HUES6 (cell line): ENCODE measurements around the gene PERM1.
A peak's percentile ranks its signal among the peaks of the same experiment; 100 is the strongest.
"Not testable (repeated sequence)": the region's sequence is repeated elsewhere in the genome, so short reads cannot be mapped to it uniquely, and the experiment has no call there.

Source experiments
- H3K27ac ChIP-seq: 2 replicates; pipeline ENCODE4 v1.7.0; 2013; ENCODE audit warnings: low read depth, mild to moderate bottlenecking, low read length, inconsistent platforms
- H3K27me3 ChIP-seq: 2 replicates; pipeline ENCODE4 v1.6.1; 2013; ENCODE audit warnings: low read length; ENCODE audit not compliant: control insufficient read depth, insufficient read depth
- H3K36me3 ChIP-seq: 2 replicates; pipeline ENCODE4 v1.6.1; 2013; ENCODE audit warnings: low read length; ENCODE audit not compliant: control insufficient read depth, insufficient read depth
- H3K4me1 ChIP-seq: 2 replicates; pipeline ENCODE4 v1.6.1; 2013; ENCODE audit warnings: low read length; ENCODE audit not compliant: control insufficient read depth, insufficient read depth
- H3K4me3 ChIP-seq: 2 replicates; pipeline ENCODE4 v1.5.1; 2013; ENCODE audit warnings: low read depth, low read length
- H3K9ac ChIP-seq: one replicate; pipeline ENCODE4 v1.6.1; 2013; ENCODE audit warnings: mild to moderate bottlenecking, low read length
- H3K9me3 ChIP-seq: 2 replicates; pipeline ENCODE4 v1.6.1; 2013; ENCODE audit warnings: low read depth, low read length; ENCODE audit not compliant: control insufficient read depth, insufficient read depth

PERM1 gene

DNA sequence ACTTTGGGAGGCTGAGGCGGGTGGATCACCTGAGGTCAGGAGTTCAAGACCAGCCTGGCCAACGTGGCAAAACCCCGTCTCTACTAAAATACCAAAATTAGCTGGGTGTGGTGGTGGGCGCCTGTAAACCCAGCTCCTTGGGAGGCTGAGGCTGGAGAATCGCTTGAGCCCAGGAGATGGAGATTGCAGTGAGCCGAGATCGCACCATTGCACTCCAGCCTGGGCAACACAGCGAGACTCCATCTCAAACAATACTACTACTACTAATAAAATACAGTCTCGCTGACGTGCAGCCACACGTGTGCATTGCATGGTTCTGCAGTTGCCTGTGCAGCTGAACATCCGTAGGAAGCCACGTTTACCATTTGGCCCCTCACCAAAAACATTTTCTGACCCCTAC lies 35.1 kb downstream of the PERM1 start:
- H3K27ac ChIP-seq, H3K9ac ChIP-seq, H3K4me3 ChIP-seq, H3K4me1 ChIP-seq, H3K9me3 ChIP-seq: not testable (repeated sequence)
- peaks cover 18% of the 10 kb centered on the region for H3K27me3 ChIP-seq
- peaks cover 67% of the 10 kb centered on the region for H3K36me3 ChIP-seq

DNA sequence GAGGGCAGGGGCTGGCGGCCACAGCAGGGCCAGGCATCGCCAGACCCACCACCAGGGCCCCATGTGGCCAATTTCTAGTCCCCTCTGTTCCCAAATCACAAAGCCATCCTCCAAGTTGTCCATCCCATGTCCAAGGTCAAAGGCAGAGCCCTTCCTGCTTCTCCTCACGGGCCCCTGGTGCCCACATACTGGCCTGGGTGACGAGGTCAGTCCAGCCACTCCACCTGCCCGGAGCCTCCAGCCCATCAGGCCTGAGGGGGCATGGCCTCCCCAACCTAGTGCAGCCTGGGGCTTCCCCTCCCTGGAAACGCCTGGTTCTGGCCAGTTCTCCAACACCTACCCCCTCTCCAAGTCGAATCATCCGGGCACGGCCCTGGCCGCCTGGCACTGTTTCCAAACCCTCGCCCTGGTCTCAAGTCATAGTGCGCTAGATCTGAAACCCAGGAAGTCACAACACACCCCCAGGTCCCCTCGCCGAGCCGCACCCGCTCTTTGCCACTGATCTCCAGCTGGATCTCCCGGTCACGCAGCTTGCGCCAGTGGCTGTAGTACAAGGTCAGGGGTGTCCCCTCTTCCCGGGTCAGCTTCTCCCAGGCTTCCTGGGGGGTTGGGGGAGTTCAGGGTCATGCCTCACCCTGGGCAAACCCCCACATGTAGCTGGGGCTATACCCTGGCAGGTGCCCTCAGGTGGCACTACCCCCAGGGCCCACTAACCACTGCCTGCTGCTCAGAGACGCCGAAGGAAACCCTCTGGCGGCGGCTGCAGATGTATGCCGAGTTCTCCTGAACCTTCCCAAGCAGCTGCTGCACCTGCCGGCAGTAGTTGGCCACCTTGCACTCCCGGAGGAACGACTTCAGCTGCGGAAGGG lies 36.0 kb downstream of the PERM1 start:
- Histone ChIP-seq H3K36me3 (peaks cover 61% of the 10 kb centered on the region), H3K4me3 (no peak overlapping the region), H3K27ac (no peak overlapping the region), H3K4me1 (peaks cover 12% of the 10 kb centered on the region), H3K9me3 (no peaks in the 10 kb centered on the region), H3K27me3 (peaks cover 26% of the 10 kb centered on the region), H3K9ac (no peak overlapping the region)

DNA sequence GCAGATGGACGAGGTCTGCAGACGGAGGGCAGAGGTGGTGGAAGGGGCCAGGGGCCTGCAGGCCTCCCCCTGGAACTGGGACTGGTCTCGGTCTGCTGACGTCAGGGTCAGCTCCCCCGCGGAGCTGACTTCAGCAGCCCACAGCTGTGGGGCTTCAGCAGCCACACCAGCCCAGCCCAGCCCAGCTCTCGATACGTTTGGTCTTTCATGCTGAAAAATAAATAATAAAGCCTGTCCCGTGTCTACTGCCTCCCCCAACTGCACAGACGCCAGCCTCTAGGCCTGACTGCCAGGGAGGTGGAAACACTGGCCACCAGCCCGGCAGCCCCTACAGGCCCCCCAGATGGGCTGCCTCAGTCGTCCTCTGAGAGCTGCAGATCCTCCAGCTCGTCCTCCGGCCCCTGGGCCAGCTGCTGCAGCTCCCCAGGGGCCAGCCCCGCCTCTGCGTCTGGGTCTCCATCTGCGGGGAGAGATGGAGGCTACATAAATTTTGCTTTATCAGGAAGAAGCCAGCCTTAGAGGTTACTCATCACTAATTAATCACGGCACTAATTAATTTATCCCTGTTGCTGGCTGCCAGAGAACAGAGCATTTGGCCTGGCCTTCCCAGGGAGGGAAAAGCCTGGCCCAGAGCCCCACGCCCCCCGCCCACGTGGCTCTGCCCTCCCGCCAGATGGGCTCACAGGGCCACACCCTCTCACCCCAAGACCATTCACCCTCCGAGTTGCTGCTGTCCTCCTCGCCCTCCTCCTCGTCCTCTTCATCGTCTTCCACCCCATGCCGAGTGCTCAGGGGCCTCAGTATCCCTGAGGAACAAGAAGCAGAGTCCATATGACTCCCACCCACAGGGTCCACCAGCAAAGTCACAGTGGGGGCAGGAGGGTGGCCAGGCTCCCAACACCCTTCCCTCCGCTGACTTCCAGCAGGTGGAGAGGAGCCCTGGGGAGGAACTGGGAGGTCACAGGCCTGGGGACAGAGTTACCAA lies 37.3 kb downstream of the PERM1 start:
- Histone ChIP-seq H3K9me3 (no peaks in the 10 kb centered on the region), H3K4me1 (peaks cover 19% of the 10 kb centered on the region), H3K4me3 (no peak overlapping the region), H3K9ac (no peak overlapping the region), H3K27me3 (peaks cover 39% of the 10 kb centered on the region), H3K36me3 (peaks cover 48% of the 10 kb centered on the region), H3K27ac (no peak overlapping the region)

DNA sequence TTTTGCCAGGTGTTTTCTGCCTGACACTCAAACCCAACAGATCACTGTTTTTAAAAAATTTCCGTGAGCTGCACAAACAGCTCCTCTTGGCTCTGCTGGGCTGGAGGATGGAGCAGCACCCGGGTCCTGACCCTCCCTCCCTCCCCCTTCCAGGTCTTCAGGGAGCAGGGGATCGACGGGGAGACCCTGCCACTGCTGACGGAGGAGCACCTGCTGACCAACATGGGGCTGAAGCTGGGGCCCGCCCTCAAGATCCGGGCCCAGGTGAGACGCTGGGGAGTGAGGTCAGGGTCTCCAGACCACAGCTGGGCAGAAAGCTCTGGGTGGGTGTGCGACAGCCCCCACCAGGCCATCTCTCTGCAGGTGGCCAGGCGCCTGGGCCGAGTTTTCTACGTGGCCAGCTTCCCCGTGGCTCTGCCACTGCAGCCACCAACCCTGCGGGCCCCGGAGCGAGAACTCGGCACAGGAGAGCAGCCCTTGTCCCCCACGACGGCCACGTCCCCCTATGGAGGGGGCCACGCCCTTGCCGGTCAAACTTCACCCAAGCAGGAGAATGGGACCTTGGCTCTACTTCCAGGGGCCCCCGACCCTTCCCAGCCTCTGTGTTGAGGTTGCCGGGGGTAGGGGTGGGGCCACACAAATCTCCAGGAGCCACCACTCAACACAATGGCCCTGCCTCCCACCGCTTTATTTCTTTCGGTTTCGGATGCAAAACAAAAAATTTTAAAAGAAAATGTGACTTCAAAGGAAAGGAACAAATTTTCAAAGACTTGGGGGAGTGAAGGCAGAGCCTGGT lies 38.1 kb downstream of the PERM1 start:
- Histone ChIP-seq H3K4me3 (no peak overlapping the region), H3K36me3 (peaks cover 39% of the 10 kb centered on the region), H3K27me3 (peaks cover 48% of the 10 kb centered on the region)

DNA sequence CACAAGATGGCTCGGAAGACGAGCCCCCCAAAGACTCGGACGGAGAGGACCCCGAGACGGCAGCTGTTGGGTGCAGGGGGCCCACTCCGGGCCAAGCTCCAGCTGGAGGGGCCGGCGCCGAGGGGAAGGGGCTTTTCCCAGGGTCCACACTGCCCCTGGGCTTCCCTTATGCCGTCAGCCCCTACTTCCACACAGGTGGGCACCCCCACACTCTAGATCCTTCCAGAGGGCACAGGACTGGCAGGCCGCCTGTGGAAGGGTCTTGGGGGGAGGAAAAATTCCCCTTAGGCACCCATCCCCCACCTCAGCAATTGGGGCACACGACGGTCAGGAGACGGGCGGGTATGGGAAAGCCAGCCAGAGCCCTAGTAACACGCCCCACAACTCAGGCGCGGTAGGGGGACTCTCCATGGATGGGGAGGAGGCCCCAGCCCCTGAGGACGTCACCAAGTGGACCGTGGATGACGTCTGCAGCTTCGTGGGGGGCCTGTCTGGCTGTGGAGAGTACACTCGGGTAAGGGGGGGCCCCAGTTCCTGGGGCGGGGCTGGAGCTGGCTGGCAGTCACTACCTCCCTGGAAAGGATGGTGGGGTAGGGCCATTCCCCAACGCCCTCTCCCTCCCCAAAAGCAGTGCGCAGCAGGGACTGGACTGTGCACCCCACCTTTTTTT lies 38.9 kb downstream of the PERM1 start:
- H3K27ac ChIP-seq, result no peak overlapping the region
- H3K4me3 ChIP-seq, result peak overlapping the region; percentile 56
- no peak overlapping the region for H3K9ac ChIP-seq
- H3K4me1 ChIP-seq, result peaks cover 34% of the 10 kb centered on the region
- no peaks in the 10 kb centered on the region for H3K9me3 ChIP-seq
- peaks cover 55% of the 10 kb centered on the region for H3K27me3 ChIP-seq
- peaks cover 32% of the 10 kb centered on the region for H3K36me3 ChIP-seq

More for the DNA sequence above, 38.1 kb downstream of the PERM1 start:
- H3K9ac ChIP-seq, result no peak overlapping the region
- H3K9me3 ChIP-seq, result no peaks in the 10 kb centered on the region
- no peak overlapping the region for H3K27ac ChIP-seq
- H3K4me1 ChIP-seq, result peaks cover 26% of the 10 kb centered on the region

DNA sequence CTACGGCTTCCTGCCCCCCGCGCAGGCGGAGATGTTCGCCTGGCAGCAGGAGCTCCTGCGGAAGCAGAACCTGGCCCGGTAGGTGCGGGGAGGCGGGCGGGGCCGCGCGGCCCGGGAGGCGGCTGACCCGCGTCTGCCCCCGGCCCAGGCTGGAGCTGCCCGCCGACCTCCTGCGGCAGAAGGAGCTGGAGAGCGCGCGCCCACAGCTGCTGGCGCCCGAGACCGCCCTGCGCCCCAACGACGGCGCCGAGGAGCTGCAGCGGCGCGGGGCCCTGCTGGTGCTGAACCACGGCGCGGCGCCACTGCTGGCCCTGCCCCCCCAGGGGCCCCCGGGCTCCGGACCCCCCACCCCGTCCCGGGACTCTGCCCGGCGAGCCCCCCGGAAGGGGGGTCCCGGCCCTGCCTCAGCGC lies 39.5 kb downstream of the PERM1 start:
- peaks cover 26% of the 10 kb centered on the region for H3K36me3 ChIP-seq
- H3K4me3 ChIP-seq, result peak overlapping the region; percentile 56
- H3K27ac ChIP-seq, result no peak overlapping the region
- peaks cover 34% of the 10 kb centered on the region for H3K4me1 ChIP-seq
- no peaks in the 10 kb centered on the region for H3K9me3 ChIP-seq
- H3K9ac ChIP-seq, result no peak overlapping the region
- peaks cover 61% of the 10 kb centered on the region for H3K27me3 ChIP-seq

DNA sequence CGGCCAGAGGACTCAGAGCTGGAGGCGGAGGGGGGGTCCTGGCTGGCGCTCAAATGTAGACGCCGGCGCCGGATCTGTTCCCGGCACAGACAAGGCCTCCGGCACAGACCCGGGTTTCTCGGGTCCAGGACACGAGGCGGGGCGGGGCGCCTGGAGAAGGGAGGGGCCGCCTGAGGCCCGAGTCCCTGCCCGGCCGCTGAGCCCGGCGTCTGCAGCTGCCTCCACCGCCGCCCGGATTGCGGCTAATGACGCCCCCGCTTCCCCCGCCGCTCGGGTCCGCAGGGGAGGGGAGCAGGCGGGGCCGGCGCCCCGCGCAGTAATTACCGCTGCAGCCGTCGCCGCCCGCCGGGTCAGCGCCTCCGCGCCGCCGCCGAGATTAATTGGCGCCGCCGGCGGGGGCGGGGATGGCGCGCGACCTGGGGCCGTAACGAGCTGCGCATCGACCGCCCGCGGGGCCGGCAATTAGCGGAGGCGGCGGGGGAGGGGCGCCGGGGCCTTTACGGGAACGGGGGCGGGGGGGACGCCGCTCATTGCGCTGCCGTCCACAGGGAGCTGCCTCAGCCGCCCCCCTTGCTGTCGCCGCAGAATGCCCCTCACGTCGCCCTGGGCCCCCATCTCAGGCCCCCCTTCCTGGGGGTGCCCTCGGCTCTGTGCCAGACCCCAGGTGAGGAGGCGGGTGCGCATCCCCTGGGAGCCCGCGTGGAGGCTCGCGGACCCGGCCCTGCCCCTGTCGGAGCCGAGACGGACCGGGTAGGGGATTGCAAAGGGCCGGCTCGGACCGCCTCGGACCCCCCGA lies 40.1 kb downstream of the PERM1 start:
- H3K4me1 ChIP-seq, result peaks cover 36% of the 10 kb centered on the region
- H3K4me3 ChIP-seq, result peak overlapping the region; percentile 56
- H3K9ac ChIP-seq, result peak overlapping the region; percentile 82
- H3K36me3 ChIP-seq, result peaks cover 20% of the 10 kb centered on the region
- H3K27me3 ChIP-seq, result peaks cover 68% of the 10 kb centered on the region
- H3K9me3 ChIP-seq, result no peaks in the 10 kb centered on the region
- H3K27ac ChIP-seq, result no peak overlapping the region

DNA sequence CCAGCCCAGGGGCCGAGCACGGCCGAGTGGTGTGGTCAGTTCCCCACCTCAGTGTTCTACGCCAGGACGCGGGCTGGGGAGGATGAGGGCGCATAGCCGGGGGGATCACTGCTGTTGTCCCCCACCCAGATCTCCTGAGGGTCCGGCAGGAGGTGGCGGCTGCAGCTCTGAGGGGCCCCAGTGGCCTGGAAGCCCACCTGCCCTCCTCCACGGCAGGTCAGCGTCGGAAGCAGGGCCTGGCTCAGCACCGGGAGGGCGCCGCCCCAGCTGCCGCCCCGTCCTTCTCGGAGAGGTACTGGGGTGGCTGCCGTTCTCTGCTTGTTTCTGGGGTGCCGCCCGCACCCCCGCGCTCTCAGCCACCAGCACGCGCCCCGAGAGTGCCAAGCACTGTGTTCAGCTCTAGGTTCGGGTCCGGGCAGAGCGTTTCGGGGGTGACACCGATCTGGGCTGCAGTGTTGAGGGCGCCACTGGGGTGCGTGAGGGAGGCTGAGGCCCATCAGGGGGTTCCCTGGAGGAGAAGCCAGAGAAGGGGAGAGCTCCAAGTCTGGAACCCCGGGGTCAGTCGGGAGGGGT lies 40.8 kb downstream of the PERM1 start:
- peaks cover 37% of the 10 kb centered on the region for H3K4me1 ChIP-seq
- no peaks in the 10 kb centered on the region for H3K9me3 ChIP-seq
- H3K9ac ChIP-seq, result peak overlapping the region; percentile 82
- peaks cover 74% of the 10 kb centered on the region for H3K27me3 ChIP-seq
- H3K4me3 ChIP-seq, result peak overlapping the region; percentile 56
- H3K27ac ChIP-seq, result no peak overlapping the region
- peaks cover 13% of the 10 kb centered on the region for H3K36me3 ChIP-seq

DNA sequence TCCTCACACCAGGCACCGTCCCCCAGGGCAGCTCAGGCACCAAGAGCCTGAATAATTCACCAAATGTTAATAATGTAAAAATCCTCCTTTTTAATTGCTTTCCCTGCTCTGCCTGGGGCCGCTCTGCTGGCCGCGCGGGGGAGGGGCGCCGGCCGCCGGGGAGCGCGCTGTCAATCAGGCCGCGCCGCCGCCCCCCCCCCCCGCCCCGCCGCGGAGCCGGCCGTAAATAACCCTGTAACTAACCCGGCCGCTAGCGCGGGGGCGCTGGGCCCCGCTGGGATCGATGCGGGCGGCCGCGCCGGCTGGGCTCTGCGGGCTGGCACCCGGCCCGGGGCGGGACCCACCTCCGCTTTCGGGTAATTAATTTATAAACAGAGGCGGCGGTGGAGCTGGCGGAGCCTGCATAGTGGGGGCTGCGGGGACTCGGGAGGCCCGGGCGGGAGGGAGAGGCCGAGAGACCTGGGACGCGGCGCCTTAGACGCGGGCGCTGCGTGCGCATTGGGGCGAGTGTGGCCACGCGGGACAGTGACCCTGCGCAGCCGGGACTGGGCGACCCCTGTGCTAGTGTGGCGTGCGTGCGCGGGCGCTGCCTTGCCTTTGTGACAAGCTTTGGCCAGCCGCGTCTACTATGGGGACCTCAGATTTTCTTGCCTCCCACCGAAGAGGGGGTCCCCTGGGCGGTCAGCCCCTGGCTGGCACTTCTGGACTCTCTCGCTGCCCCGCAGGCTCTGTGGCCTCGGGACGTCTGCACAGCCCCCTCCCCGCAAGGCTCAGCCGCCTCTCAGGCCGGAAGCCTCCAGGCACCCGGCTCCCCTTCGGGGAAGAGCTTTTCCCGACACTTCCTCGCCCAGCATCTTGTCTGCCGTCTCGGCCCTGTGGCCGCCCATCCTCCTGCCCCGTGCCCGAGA lies 41.5 kb downstream of the PERM1 start:
- Histone ChIP-seq H3K9ac (peak overlapping the region; percentile 82), H3K27me3 (peaks cover 82% of the 10 kb centered on the region), H3K27ac (no peak overlapping the region), H3K4me1 (peaks cover 40% of the 10 kb centered on the region), H3K36me3 (peaks cover 5% of the 10 kb centered on the region), H3K4me3 (peak overlapping the region; percentile 56), H3K9me3 (no peaks in the 10 kb centered on the region)
